Heart left ventricle (tissue), 16 donors: ENCODE results near the gene ZNF76. TPM values are rescaled to one million over a fixed set of nuclear protein-coding genes. Genes with fewer than 3 reads are reported as not detected.
A peak's percentile ranks its signal among the peaks of the same experiment; 100 is the strongest.

ENCODE experiments used
- ATAC-seq, 4 donors: fragments of 200-7000 bp; cut with Tn5 transposase; one replicate each; pipeline ENCODE4 v1.9.1; 2020 to 2022; ENCODE audit warnings: moderate library complexity in 4 of 4, mild to moderate bottlenecking in 3 of 4, moderate number of reproducible peaks in 1 of 4
- DNase-seq, 5 donors: peaks; one replicate each; pipeline ENCODE4 v3.0.0-alpha.2; 2020
- H3K27ac ChIP-seq, 12 donors: fragments of 200-600 bp; sonication (generic) in 4 of 12; one replicate each; pipeline versions ENCODE4 v1.5.0 to v1.8.0; 2016 to 2022; ENCODE audit warnings: mild to moderate bottlenecking in 2 of 12
- H3K27me3 ChIP-seq, 9 donors: fragments of 200-600 bp; sonication (generic) in 2 of 9; one replicate each; pipeline versions ENCODE4 v1.5.1 to v1.8.0; 2016 to 2022; ENCODE audit warnings: mild to moderate bottlenecking in 3 of 9
- H3K36me3 ChIP-seq, 9 donors: fragments of 200-600 bp; sonication (generic) in 2 of 9; one replicate each; pipeline versions ENCODE4 v1.5.0 to v1.8.0; 2018 to 2022; ENCODE audit warnings: mild to moderate bottlenecking in 2 of 9
- H3K4me1 ChIP-seq, 12 donors: fragments of 200-600 bp; sonication (generic) in 4 of 12; one replicate each; pipeline versions ENCODE4 v1.5.0 to v1.8.0; 2016 to 2022; ENCODE audit warnings: mild to moderate bottlenecking in 3 of 12
- H3K4me3 ChIP-seq, 12 donors: fragments of 200-600 bp; sonication (generic) in 4 of 12; one replicate each; pipeline versions ENCODE4 v1.5.0 to v1.8.0; 2017 to 2022; ENCODE audit warnings: mild to moderate bottlenecking in 9 of 12, moderate library complexity in 4 of 12
- H3K9me3 ChIP-seq, 12 donors: fragments of 200-600 bp; sonication (generic) in 4 of 12; one replicate each; pipeline versions ENCODE4 v1.5.0 to v1.8.0; 2016 to 2022; ENCODE audit warnings: mild to moderate bottlenecking in 1 of 12
- CTCF ChIP-seq, 12 donors: fragments of 200-600 bp; sonication (generic) in 4 of 12; IDR thresholded peaks; one replicate each; pipeline versions ENCODE4 v1.5.0 to v1.8.0; 2018 to 2022; ENCODE audit warnings: antibody characterized with exemption in 12 of 12, mild to moderate bottlenecking in 5 of 12
- POLR2A ChIP-seq, 2 donors: fragments of 450-650 bp; IDR thresholded peaks; one replicate each; pipeline ENCODE4 v1.6.1; 2017; ENCODE audit warnings: antibody characterized with exemption in 2 of 2, mild to moderate bottlenecking in 2 of 2, moderate library complexity in 2 of 2
- WGBS, 4 donors: extraction: QIAGEN DNeasy Blood & Tissue Kit in 2 of 4; methylation state at CpG; one replicate each; pipeline versions ENCODE4 v1.1.5 to v1.1.7; 2013 to 2018; 5-methylcytosine and 5-hydroxymethylcytosine counted together
- intact Hi-C, 10 donors: fragments of 100-400 bp; cut with DNase I; formaldehyde crosslinking; loops; one replicate each; pipeline versions ENCODE4 v1.11.1 to v1.14.2; 2022
- polyA plus RNA-seq, 2 donors: library from polyadenylated mRNA; stranded (reverse); fragments of 200-250 nt; gene quantifications; one replicate each; pipeline ENCODE4 v1.2.3, GENCODE V29; 2013
- total RNA-seq, 9 donors: library from RNA; depleted of rRNA in 2 of 9; stranded (reverse); fragments of >200 nt in 2 of 9; fragmentation: NEBNext Ultra II Directional in 3 of 9; extraction: Animal tissue kit (Norgen Biotek cat#: 25700) in 3 of 9; gene quantifications; one replicate each; pipeline versions ENCODE4 v1.1.0 to v1.2.4, GENCODE V29; 2016 to 2023
- donor health status: ischemic (EF 13 %, LVEDD 7.1; RV severe dilation, severe dysfunction).
- donor health status: healthy with polysubstance abuse.
- donor health status: DM: no; HTN: yes; CAD: no.
- donor health status: DM: no; HTN: no; CAD: no.
- donor health status: ischemic (EF 25% LVEDD 6.9; RV normal size, moderate dysfunction).
- donor health status: ischemic (EF 25% LVEDD 5.7; RV mildly dilated, moderate dysfunction).
- donor health status: healthy.
- donor health status: DM: yes; HTN: yes; CAD: no.
- donor health status: ischemic (EF 35%, LVEDD 5.7; RV mildly dilated, moderate dysfunction).
- donor health status: nonischemic (EF 11% LVEDD 7.7; RV severe dilation, severe dysfunction).
- donor health status: DM: yes; HTN: yes; CAD: no.
- donor health status: PGD.
- donor health status: ischemic (EF 29% LVEDD 5.4; RV normal size, mild dysfunction).
- donor health status: nonischemic (EF 23%, LVEDD 6.1; RV moderate dilation, normal function).

ZNF76 gene
- total and polyA plus RNA-seq, 11 donors = 20.2 to 46.1 (median 33.0) TPM

- Histone ChIP-seq H3K27ac (no peak overlapping the region), H3K4me1 (peaks cover 0 to 23% (median 13%) of the 10 kb centered on the region in 12 donors), H3K4me3 (no peak overlapping the region), H3K36me3 (peaks cover 0 to 73% (median 66%) of the 10 kb centered on the region in 9 donors), H3K27me3 (no peaks in the 10 kb centered on the region), H3K9me3 (no peaks in the 10 kb centered on the region)
- TF ChIP-seq CTCF (IDR thresholded peaks at IDR 0.05) (no peak), POLR2A (IDR thresholded peaks at IDR 0.05) (no peak)
- intact Hi-C loops = loop anchor here in 4 of 10 donors (2.0 to 5.0 kb wide), 2 partner anchors 33 to 34 kb away; no protein-coding TSS in a partner anchor
- WGBS, 4 donors = 89 to 98% (median 93%) methylated on average over 8 to 9 of the region's 9 CpGs
- ATAC-seq (no peak), DNase-seq (no peak)
Measured at GRCh38 chr6:35293681-35294080, 34.1 kb downstream of the ZNF76 start.

- DNase-seq (peak in 1 of 5 donors; percentile 45), ATAC-seq (peak in 1 of 4 donors; percentile 38)
- no peaks in the 10 kb centered on the region for H3K9me3 ChIP-seq
- TF ChIP-seq CTCF (IDR thresholded peaks at IDR 0.05) = peak; percentile 47 to 73 (median 64)
- TF ChIP-seq POLR2A (IDR thresholded peaks at IDR 0.05) = no peak
- H3K36me3 ChIP-seq = peaks cover 0 to 66% (median 59%) of the 10 kb centered on the region in 9 donors
- H3K27me3 ChIP-seq = no peaks in the 10 kb centered on the region
- H3K4me1 ChIP-seq = peaks cover 0 to 26% (median 14%) of the 10 kb centered on the region in 12 donors
- WGBS, 4 donors = 58 to 62% (median 61%) methylated on average over 10 of the region's 10 CpGs
- intact Hi-C loops = loop anchor here in 4 of 10 donors (2.0 to 5.0 kb wide), 2 partner anchors 32 to 33 kb away; no protein-coding TSS in a partner anchor
- H3K4me3 ChIP-seq = no peak overlapping the region
- H3K27ac ChIP-seq = no peak overlapping the region
Measured at GRCh38 chr6:35294308-35294945, 34.9 kb downstream of the ZNF76 start.

- Histone ChIP-seq H3K36me3 (peaks cover 0 to 60% (median 52%) of the 10 kb centered on the region in 9 donors), H3K27ac (no peak overlapping the region), H3K27me3 (no peaks in the 10 kb centered on the region), H3K4me3 (no peak overlapping the region), H3K9me3 (no peaks in the 10 kb centered on the region), H3K4me1 (peaks cover 0 to 30% (median 14%) of the 10 kb centered on the region in 12 donors)
- intact Hi-C loops = loop anchor here in 6 of 10 donors (2.0 to 5.0 kb wide), 3 partner anchors 32 to 157 kb away; partner anchors contain the start of gene FANCE (in 2 of the 6)
- no peak for DNase-seq
- TF ChIP-seq POLR2A (IDR thresholded peaks at IDR 0.05) (no peak), CTCF (IDR thresholded peaks at IDR 0.05) (no peak)
- ATAC-seq = no peak
- WGBS, 4 donors = 80 to 98% (median 88%) methylated on average over 1 to 2 of the region's 2 CpGs
Measured at GRCh38 chr6:35295036-35295435, 35.5 kb downstream of the ZNF76 start.

DNA sequence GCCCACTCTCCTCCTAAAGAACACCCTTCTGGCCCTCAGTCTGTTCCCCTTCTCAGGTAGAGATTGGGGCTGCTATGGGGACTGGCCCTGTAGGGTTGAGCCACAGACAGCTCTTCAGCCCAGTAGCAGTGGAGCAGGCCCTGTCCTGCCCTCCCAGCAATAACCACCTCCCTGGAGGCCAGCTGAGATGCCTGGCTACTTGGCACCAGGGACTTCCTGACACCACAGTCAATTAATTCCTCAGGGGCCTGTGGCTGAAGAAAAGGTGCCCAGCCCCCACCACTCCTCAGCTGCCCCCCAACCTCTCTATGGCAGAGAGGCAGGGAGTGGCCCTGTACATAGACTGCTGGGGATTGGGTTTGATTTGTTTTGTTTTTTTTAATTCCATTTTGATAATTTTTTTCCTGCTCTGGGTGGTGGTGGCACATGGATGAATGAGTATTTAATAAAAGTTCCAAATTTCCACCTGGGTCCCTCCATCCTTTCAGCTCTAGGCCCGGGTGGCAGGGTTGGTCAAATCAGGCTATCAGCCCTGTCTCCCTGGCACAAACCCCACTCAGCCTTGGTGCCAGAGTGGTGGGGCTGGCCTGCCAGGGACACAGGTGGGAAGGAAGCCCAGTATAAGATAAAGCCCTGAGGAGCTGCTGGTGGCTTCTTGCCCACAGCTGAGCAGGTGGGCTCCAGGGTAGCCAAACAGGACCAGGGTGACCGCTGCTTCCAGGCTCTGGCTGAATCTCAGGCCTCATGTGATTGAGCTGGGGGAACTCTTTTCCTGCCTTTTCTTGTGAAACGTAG, 36.2 kb downstream of the ZNF76 start:
- 34 to 62% (median 43%) methylated on average over 3 of the region's 3 CpGs for WGBS, 4 donors
- no peak for ATAC-seq
- peak in 1 of 5 donors; percentile 45 for DNase-seq
- Histone ChIP-seq H3K27ac (no peak overlapping the region), H3K4me3 (no peak overlapping the region), H3K9me3 (no peaks in the 10 kb centered on the region), H3K36me3 (peaks cover 0 to 53% (median 46%) of the 10 kb centered on the region in 9 donors), H3K4me1 (peaks cover 0 to 37% (median 14%) of the 10 kb centered on the region in 12 donors), H3K27me3 (no peaks in the 10 kb centered on the region)
- no peak for TF ChIP-seq CTCF (IDR thresholded peaks at IDR 0.05)
- TF ChIP-seq POLR2A (IDR thresholded peaks at IDR 0.05) = no peak
- intact Hi-C loops = loop anchor here in 7 of 10 donors (2.0 to 5.0 kb wide), 4 partner anchors 31 to 157 kb away; partner anchors contain the start of gene FANCE (in 2 of the 7)
